ENCODE measurements around the gene GOLT1A. TPM values are rescaled to one million over a fixed set of nuclear protein-coding genes. Genes with fewer than 3 reads are reported as not detected.

GOLT1A gene
- total and polyA plus RNA-seq, 10 of the 15 experiments (the other 5 are each of a cell fraction or from before 2014, with no cell fraction given) = 0.09 to 0.46 TPM; not detected in 8

DNA sequence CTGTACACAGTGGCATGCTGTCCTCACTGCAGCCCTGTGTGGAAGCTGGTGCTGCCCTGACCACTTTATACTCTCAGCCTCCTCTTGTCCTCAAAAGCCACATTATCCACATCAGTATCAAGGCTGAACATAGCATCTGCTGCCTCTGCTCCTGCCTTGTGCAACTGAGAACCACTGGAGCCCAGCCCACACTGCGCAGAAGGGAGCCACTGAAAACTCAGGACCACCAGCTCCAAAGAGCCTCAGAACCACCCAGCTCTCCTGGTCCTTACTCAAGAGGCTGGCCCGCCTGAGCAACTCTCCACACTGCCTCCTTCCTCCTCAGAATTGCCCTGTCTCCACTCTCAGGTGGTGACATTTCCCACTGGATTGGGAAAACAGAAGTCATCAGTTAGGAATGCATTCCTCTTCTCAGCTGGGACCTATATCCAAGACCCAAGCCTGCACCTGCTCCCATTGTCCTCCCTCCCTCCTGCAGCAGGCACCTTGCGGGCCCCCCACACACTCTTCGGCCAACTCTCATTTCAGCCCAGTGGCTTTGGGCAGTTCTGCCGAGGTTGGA lies 10.5 kb downstream of the GOLT1A start:
- Histone ChIP-seq H3K79me2 (ENCODE audit: control insufficient read depth, insufficient read depth, low read length) (no peaks in the 10 kb centered on the region), H3K27me3 (replicated peaks in 1 of 2; ENCODE audit: control insufficient read depth in 2 of 2, insufficient read depth in 2 of 2, low read length in 1 of 2) (peaks cover 0 to 7% of the 10 kb centered on the region in 2 experiments; a peak in 3 of 4 replicates), H3K4me1 (ENCODE audit: control insufficient read depth, insufficient read depth, low read length) (no peaks in the 10 kb centered on the region), H4K20me1 (ENCODE audit: control insufficient read depth, insufficient read depth) (no peaks in the 10 kb centered on the region), H3K4me3 (no peak overlapping the region), H3K36me3 (ENCODE audit: control insufficient read depth in 2 of 2, insufficient read depth in 2 of 2, low read length in 1 of 2) (no peaks in the 10 kb centered on the region), H3K9ac (ENCODE audit: control insufficient read depth, insufficient read depth, low read length) (no peak overlapping the region), H3K9me3 (replicated peaks; ENCODE audit: control insufficient read depth, insufficient read depth, low read length) (no peaks in the 10 kb centered on the region), H3K27ac (ENCODE audit: control insufficient read depth, insufficient read depth) (no peak overlapping the region), H3K4me2 (ENCODE audit: control insufficient read depth, insufficient read depth) (no peak overlapping the region), H2AFZ (ENCODE audit: control insufficient read depth, low read depth, low read length) (no peak overlapping the region)
- intact Hi-C loops (cut with micrococcal nuclease; ENCODE audit: unreplicated experiment) = no loop called here
- ChIA-PET RAD21 (ENCODE audit: unreplicated experiment) (no interaction called here), CTCF (interaction anchor here (1.9 kb wide), 1 partner anchor 40 kb away, joined by 5 read pairs; no protein-coding TSS in a partner anchor), POLR2A (no interaction called here), SMC1A (ENCODE audit: uncharacterized antibody, unreplicated experiment) (no interaction called here)
- BruUV-seq (replicated peaks) = no TSS peak
- DNase-seq (ENCODE audit: low read depth, low spot score) (no peak), FAIRE-seq (no peak), ATAC-seq (no peak)
- in situ Hi-C loops (cut with MboI) = no loop called here
- 32% methylated on average over 5 of the region's 5 CpGs for WGBS (ENCODE audit: insufficient coverage, insufficient replicate concordance, low lambda C conversion rate, missing lambda C conversion rate)
- TF ChIP-seq CHD2 (IDR thresholded peaks at IDR 0.05; ENCODE audit: borderline replicate concordance, low read depth, low read length) = no peak
- no peak for TF ChIP-seq NBN (IDR thresholded peaks at IDR 0.05)
- no peak for TF ChIP-seq SIX5 (IDR thresholded peaks at IDR 0.05; ENCODE audit: low read depth, low read length, severe bottlenecking)
- no peak for TF ChIP-seq KLF5 (IDR thresholded peaks at IDR 0.05; ENCODE audit: partially characterized antibody)
- no peak for TF ChIP-seq FOS (IDR thresholded peaks at IDR 0.05; ENCODE audit: borderline replicate concordance, extremely low read depth, insufficient read length)
- TF ChIP-seq MYC (IDR thresholded peaks at IDR 0.05; ENCODE audit: insufficient read depth, insufficient read length, insufficient replicate concordance, low read length, severe bottlenecking) = no peak
- no peak for TF ChIP-seq BHLHE40 (IDR thresholded peaks at IDR 0.05; ENCODE audit: borderline replicate concordance in 1 of 2, low read depth in 2 of 2, low read length in 1 of 2)
- TF ChIP-seq BMI1 (IDR thresholded peaks at IDR 0.05; ENCODE audit: borderline replicate concordance) = no peak
- TF ChIP-seq JUND (IDR thresholded peaks at IDR 0.05; ENCODE audit: low read depth, low read length) = no peak
